ENCODE results near the gene HGFAC.

The HGFAC gene

GRCh38 chr4:3411676-3412075 is 30.1 kb upstream of the HGFAC start:
- DNase-seq (ENCODE audit: extremely low read depth, low read depth) = no peak
- TF ChIP-seq CTCF (IDR thresholded peaks at IDR 0.05; ENCODE audit: low read depth, low read length, missing control alignments) = no peak
- no peak overlapping the region for H3K4me3 ChIP-seq (replicated peaks; ENCODE audit: low read depth, low read length)

GRCh38 chr4:3412257-3413020 is 29.3 kb upstream of the HGFAC start:
- no peak for TF ChIP-seq CTCF (IDR thresholded peaks at IDR 0.05; ENCODE audit: low read depth, low read length, missing control alignments)
- H3K4me3 ChIP-seq (replicated peaks; ENCODE audit: low read depth, low read length) = no peak overlapping the region
- no peak for DNase-seq (ENCODE audit: extremely low read depth, low read depth)

- no peak overlapping the region for H3K4me3 ChIP-seq (replicated peaks; ENCODE audit: low read depth, low read length)
- no peak for TF ChIP-seq CTCF (IDR thresholded peaks at IDR 0.05; ENCODE audit: low read depth, low read length, missing control alignments)
- no peak for DNase-seq (ENCODE audit: extremely low read depth, low read depth)
These were observed 28.5 kb upstream of the HGFAC start for GRCh38 chr4:3413217-3413671.

- DNase-seq (ENCODE audit: extremely low read depth, low read depth) = no peak
- no peak for TF ChIP-seq CTCF (IDR thresholded peaks at IDR 0.05; ENCODE audit: low read depth, low read length, missing control alignments)
- H3K4me3 ChIP-seq (replicated peaks; ENCODE audit: low read depth, low read length) = no peak overlapping the region
These were observed 27.9 kb upstream of the HGFAC start for GRCh38 chr4:3413675-3414420.

GRCh38 chr4:3414421-3415279 is 27.1 kb upstream of the HGFAC start:
- H3K4me3 ChIP-seq (replicated peaks; ENCODE audit: low read depth, low read length) = no peak overlapping the region
- DNase-seq (ENCODE audit: extremely low read depth, low read depth) = no peak
- no peak for TF ChIP-seq CTCF (IDR thresholded peaks at IDR 0.05; ENCODE audit: low read depth, low read length, missing control alignments)

GRCh38 chr4:3415471-3416141 is 26.2 kb upstream of the HGFAC start:
- no peak for DNase-seq (ENCODE audit: extremely low read depth, low read depth)
- no peak for TF ChIP-seq CTCF (IDR thresholded peaks at IDR 0.05; ENCODE audit: low read depth, low read length, missing control alignments)
- no peak overlapping the region for H3K4me3 ChIP-seq (replicated peaks; ENCODE audit: low read depth, low read length)
